ENCODE data around the gene ZNF827.

ZNF827 gene

GRCh38 chr4:145887241-145887991 lies 51.2 kb downstream of the ZNF827 start:
- DNase-seq (ENCODE audit: low spot score): no peak

GRCh38 chr4:145886871-145887240 lies 51.8 kb downstream of the ZNF827 start:
- no peak for DNase-seq (ENCODE audit: low spot score)

- no peak for DNase-seq (ENCODE audit: low spot score)
Observed at GRCh38 chr4:145885666-145886065, 53.0 kb downstream of the ZNF827 start.

GRCh38 chr4:145884775-145885174 lies 53.8 kb downstream of the ZNF827 start:
- no peak for DNase-seq (ENCODE audit: low spot score)

- DNase-seq (ENCODE audit: low spot score): no peak
Observed at GRCh38 chr4:145883101-145883694, 55.4 kb downstream of the ZNF827 start.

GRCh38 chr4:145882604-145883003 lies 56.0 kb downstream of the ZNF827 start:
- no peak for DNase-seq (ENCODE audit: low spot score)

GRCh38 chr4:145881989-145882388 lies 56.6 kb downstream of the ZNF827 start:
- no peak for DNase-seq (ENCODE audit: low spot score)

- DNase-seq (ENCODE audit: low spot score): no peak
Observed at GRCh38 chr4:145881576-145881975, 57.0 kb downstream of the ZNF827 start.

GRCh38 chr4:145880355-145880960 lies 58.2 kb downstream of the ZNF827 start:
- no peak for DNase-seq (ENCODE audit: low spot score)

- no peak for DNase-seq (ENCODE audit: low spot score)
Observed at GRCh38 chr4:145879598-145879997, 59.0 kb downstream of the ZNF827 start.

- no peak for DNase-seq (ENCODE audit: low spot score)
Observed at GRCh38 chr4:145878501-145879435, 59.9 kb downstream of the ZNF827 start.

GRCh38 chr4:145876531-145877180 lies 62.0 kb downstream of the ZNF827 start:
- no peak for DNase-seq (ENCODE audit: low spot score)

- DNase-seq (ENCODE audit: low spot score): no peak
Observed at GRCh38 chr4:145873901-145874300, 64.7 kb downstream of the ZNF827 start.

GRCh38 chr4:145871209-145871608 lies 67.4 kb downstream of the ZNF827 start:
- DNase-seq (ENCODE audit: low spot score): no peak

- no peak for DNase-seq (ENCODE audit: low spot score)
Observed at GRCh38 chr4:145870155-145871020, 68.2 kb downstream of the ZNF827 start.

GRCh38 chr4:145868637-145869409 lies 69.8 kb downstream of the ZNF827 start:
- DNase-seq (ENCODE audit: low spot score): no peak

- DNase-seq (ENCODE audit: low spot score): no peak
Observed at GRCh38 chr4:145867406-145867805, 71.2 kb downstream of the ZNF827 start.

- DNase-seq (ENCODE audit: low spot score): no peak
Observed at GRCh38 chr4:145866991-145867390, 71.6 kb downstream of the ZNF827 start.

GRCh38 chr4:145865274-145865941 lies 73.2 kb downstream of the ZNF827 start:
- no peak for DNase-seq (ENCODE audit: low spot score)
